Right lobe of liver (tissue), 6 donors: Measurements from ENCODE around the gene OR51S1. TPM values are rescaled to one million over a fixed set of nuclear protein-coding genes. Genes with fewer than 3 reads are reported as not detected.
"Not testable (repeated sequence)": the region's sequence is repeated elsewhere in the genome, so short reads cannot be mapped to it uniquely, and the experiment has no call there.

Experiments used
- ATAC-seq, 4 donors: fragments of 200-7000 bp; cut with Tn5 transposase; one replicate each; pipeline ENCODE4 v1.9.1; 2020; ENCODE audit warnings: mild to moderate bottlenecking in 4 of 4, moderate library complexity in 4 of 4
- DNase-seq, 3 donors: peaks; one replicate each; pipeline ENCODE4 v3.0.0-alpha.2; 2020
- H3K27ac ChIP-seq, 3 donors: fragments of 200-600 bp; one replicate each; pipeline ENCODE4 v1.8.0; 2022
- H3K27me3 ChIP-seq, 2 donors: fragments of 200-600 bp; one replicate each; pipeline ENCODE4 v1.8.0; 2022
- H3K36me3 ChIP-seq, 4 donors: fragments of 200-600 bp; sonication (generic) in 1 of 4; one replicate each; pipeline versions ENCODE4 v1.5.1 to v1.8.0; 2017 to 2022; ENCODE audit warnings: control low read depth in 1 of 4
- H3K4me1 ChIP-seq, 4 donors: fragments of 200-600 bp; sonication (generic) in 1 of 4; one replicate each; pipeline versions ENCODE4 v1.5.1 to v1.8.0; 2017 to 2022; ENCODE audit warnings: control low read depth in 1 of 4
- H3K4me3 ChIP-seq, 3 donors: fragments of 200-600 bp; one replicate each; pipeline ENCODE4 v1.8.0; 2022
- H3K9me3 ChIP-seq, 4 donors: fragments of 200-600 bp; sonication (generic) in 1 of 4; one replicate each; pipeline versions ENCODE4 v1.5.1 to v1.8.0; 2017 to 2022; ENCODE audit warnings: control low read depth in 1 of 4
- POLR2A ChIP-seq: fragments of 450-650 bp; IDR thresholded peaks from one replicate; pipeline ENCODE4 v1.6.1; 2017; ENCODE audit warnings: antibody characterized with exemption, mild to moderate bottlenecking
- WGBS: methylation state at CpG from one replicate; pipeline ENCODE4 v1.1.6; 2018; ENCODE audit warnings: low coverage, low lambda C conversion rate; ENCODE audit not compliant: insufficient coverage; ENCODE audit errors: missing lambda C conversion rate; 5-methylcytosine and 5-hydroxymethylcytosine counted together
- intact Hi-C, 2 donors: fragments of 100-400 bp; cut with DNase I; formaldehyde crosslinking; loops; one replicate each; pipeline versions ENCODE4 v1.11.2 to v1.14.1; 2022
- total RNA-seq, 6 experiments: library from RNA; depleted of rRNA in 2 of 6; stranded (reverse); fragments of >200 nt in 2 of 6; fragmentation: NEBNext Ultra II Directional in 3 of 6; extraction: Animal tissue kit (Norgen Biotek cat#: 25700) in 3 of 6; gene quantifications; one replicate each; pipeline versions ENCODE4 v1.1.0 to v1.2.4, GENCODE V29; 2016 to 2023
- TF ChIP-seq, protein P1 (sequence below), 4 donors: fragments of 200-600 bp in 3 of 4; fragments of 450-650 bp in 1 of 4; IDR thresholded peaks; one replicate each; pipeline versions ENCODE4 v1.5.1 to v1.8.0; 2016 to 2022; ENCODE audit warnings: antibody characterized with exemption in 4 of 4, mild to moderate bottlenecking in 2 of 4
- donor health status: DM: no; HTN: yes; CAD: no.
- donor health status: DM: no; HTN: no; CAD: no.
- donor health status: DM: no; HTN: no; CAD: no.
- donor health status: DM: no; HTN: yes; CAD: no.
- donor health status: DM: no; HTN: yes; CAD: no.

Gene OR51S1
- total RNA-seq, 6 experiments from 2014 or later = not detected

DNA sequence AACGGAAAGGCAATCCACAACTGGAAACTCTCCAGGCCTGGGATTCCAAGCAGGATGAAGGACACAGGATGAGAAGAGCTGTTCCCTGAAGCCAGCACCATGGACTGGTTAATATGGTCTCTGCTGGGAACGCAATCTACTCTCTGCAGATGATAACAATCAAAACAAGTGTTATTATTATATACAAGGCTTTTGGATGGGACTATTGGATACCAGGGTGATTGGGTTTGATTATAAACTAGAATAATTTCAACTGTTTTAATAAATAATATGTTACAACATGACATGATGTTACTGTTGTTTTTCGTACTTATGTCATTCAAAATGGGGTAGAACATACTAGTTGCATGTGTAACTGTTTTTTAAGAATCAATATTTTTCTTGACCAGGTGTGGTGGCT is 44.7 kb downstream of the OR51S1 start, which contains the start of gene OR52R1:
OR52R1 (minus strand) TSS at position 101 of the 400 bp plus-strand sequence; CDS start at position 101, 0 bp downstream.
- TF ChIP-seq POLR2A = no peak
- TF ChIP-seq, protein P1, sequence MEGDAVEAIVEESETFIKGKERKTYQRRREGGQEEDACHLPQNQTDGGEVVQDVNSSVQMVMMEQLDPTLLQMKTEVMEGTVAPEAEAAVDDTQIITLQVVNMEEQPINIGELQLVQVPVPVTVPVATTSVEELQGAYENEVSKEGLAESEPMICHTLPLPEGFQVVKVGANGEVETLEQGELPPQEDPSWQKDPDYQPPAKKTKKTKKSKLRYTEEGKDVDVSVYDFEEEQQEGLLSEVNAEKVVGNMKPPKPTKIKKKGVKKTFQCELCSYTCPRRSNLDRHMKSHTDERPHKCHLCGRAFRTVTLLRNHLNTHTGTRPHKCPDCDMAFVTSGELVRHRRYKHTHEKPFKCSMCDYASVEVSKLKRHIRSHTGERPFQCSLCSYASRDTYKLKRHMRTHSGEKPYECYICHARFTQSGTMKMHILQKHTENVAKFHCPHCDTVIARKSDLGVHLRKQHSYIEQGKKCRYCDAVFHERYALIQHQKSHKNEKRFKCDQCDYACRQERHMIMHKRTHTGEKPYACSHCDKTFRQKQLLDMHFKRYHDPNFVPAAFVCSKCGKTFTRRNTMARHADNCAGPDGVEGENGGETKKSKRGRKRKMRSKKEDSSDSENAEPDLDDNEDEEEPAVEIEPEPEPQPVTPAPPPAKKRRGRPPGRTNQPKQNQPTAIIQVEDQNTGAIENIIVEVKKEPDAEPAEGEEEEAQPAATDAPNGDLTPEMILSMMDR (IDR thresholded peaks at IDR 0.05) = no peak

DNA sequence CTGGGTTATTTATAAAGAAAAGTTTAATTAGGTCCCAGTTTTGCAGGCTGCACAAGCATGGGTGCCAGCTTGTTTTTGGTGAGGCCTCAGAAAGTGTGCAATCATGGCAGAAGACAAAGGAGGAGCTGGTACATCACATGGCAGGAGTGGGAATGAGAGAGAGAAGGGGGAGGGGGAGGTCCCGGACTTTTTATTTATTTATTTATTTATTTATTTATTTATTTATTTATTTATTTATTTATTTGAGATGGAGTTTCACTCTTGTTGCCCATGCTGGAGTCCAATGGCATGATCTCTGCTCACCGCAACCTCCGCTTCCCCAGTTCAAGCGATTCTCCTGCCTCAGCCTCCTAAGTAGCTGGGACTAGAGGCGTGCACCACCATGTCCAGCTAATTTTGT is 47.7 kb downstream of the OR51S1 start:
- H3K27me3 ChIP-seq, H3K4me3 ChIP-seq, H3K4me1 ChIP-seq, ATAC-seq, DNase-seq, H3K36me3 ChIP-seq, H3K9me3 ChIP-seq, intact Hi-C loops, H3K27ac ChIP-seq: not testable (repeated sequence)
- 83% methylated on average over 4 of the region's 5 CpGs for WGBS

More for the DNA sequence above, 44.7 kb downstream of the OR51S1 start, which contains the start of gene OR52R1:
- Histone ChIP-seq H3K9me3 (no peaks in the 10 kb centered on the region), H3K4me3 (no peak within 1 kb of the TSS), H3K4me1 (no peaks in the 10 kb centered on the region), H3K36me3 (no peaks in the 10 kb centered on the region), H3K27ac (no peak within 1 kb of the TSS), H3K27me3 (no peaks in the 10 kb centered on the region)
- intact Hi-C loops = no loop called here
- no peak for DNase-seq
- 68% methylated on average over 3 of the region's 3 CpGs for WGBS
- ATAC-seq = no peak

DNA sequence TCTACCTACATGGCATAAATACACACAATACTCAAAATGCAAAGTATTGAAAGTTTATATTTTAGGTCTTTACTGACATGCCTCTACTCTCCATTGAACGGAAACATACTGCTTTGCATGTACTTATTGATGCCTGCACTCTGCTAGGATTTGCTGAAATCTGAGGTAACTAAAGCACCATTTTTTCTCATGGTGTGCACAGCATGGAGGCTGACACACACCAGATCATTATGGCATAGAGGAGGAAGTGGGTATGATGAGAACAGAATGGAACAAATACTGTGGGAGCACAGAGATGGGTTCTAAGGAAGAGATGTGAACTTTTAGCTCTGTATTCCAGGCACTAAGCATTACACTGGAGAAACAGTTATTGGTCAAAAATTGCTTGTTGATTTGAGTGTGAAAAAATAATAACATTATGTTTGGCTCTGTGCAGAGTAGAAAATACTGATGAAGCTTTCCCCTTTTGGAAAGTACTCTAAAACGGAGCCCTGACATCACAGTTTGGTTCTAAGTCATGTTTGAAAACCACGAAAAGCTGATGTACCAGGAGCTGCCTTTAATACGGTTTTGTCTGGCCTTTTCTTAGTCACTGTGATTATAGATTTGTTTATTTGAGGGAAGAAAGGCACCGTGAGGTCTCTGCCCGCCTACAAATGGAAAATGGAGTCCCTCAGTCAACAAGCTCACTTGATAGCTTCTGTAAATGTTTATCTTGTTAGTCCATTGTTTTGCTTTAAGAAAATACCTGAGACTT is 50.4 kb downstream of the OR51S1 start:
- intact Hi-C loops = no loop called here
- WGBS = 38% methylated on average over 6 of the region's 6 CpGs
- no peak for DNase-seq

More for the DNA sequence above, 50.4 kb downstream of the OR51S1 start:
- TF ChIP-seq POLR2A = no peak
- TF ChIP-seq, protein P1 (IDR thresholded peaks at IDR 0.05) = no peak
- no peaks in the 10 kb centered on the region for H3K27me3 ChIP-seq
- ATAC-seq = no peak
- H3K27ac ChIP-seq = no peak overlapping the region
- H3K4me3 ChIP-seq = no peak overlapping the region
- no peaks in the 10 kb centered on the region for H3K4me1 ChIP-seq
- H3K9me3 ChIP-seq = no peaks in the 10 kb centered on the region
- H3K36me3 ChIP-seq = no peaks in the 10 kb centered on the region

Other genes starting within 250 kb of the OR51S1 start
- 1 to 10 TPM; 3.3 to 8.6 (median 5.8) TPM for gene TRIM68, start 241.0 kb downstream of the OR51S1 start, total RNA-seq
- not detected for gene OR51D1, start 211.7 kb downstream of the OR51S1 start, total RNA-seq
- gene OR51E1, start 205.2 kb downstream of the OR51S1 start, total RNA-seq = not detected
- not detected for gene OR51E2, start 151.4 kb downstream of the OR51S1 start, total RNA-seq
- not detected for gene MMP26, start 144.4 kb downstream of the OR51S1 start, total RNA-seq
- not detected for gene OR51F1, start 79.3 kb downstream of the OR51S1 start, total RNA-seq
- gene OR52R1, start 44.8 kb downstream of the OR51S1 start, total RNA-seq = not detected
- not detected for gene OR51F2, start 27.9 kb downstream of the OR51S1 start, total RNA-seq
- not detected for gene OR51T1, start 32.7 kb upstream of the OR51S1 start, total RNA-seq
- gene OR51A7, start 54.6 kb upstream of the OR51S1 start, total RNA-seq = not detected
- gene OR51G2, start 70.1 kb upstream of the OR51S1 start, total RNA-seq = not detected
- gene OR51G1, start 75.1 kb upstream of the OR51S1 start, total RNA-seq = not detected
- gene OR51A4, start 98.4 kb upstream of the OR51S1 start, total RNA-seq = not detected
- gene OR51A2, start 106.5 kb upstream of the OR51S1 start, total RNA-seq = not detected
- gene OR51L1, start 145.6 kb upstream of the OR51S1 start, total RNA-seq = not detected
- gene OR52J3, start 197.3 kb upstream of the OR51S1 start, total RNA-seq = not detected
- not detected for gene OR52E2, start 210.4 kb upstream of the OR51S1 start, total RNA-seq
- gene OR52E1, start 220.4 kb upstream of the OR51S1 start, total RNA-seq = not detected